GM23248 (cell line): Measurements from ENCODE around the gene PRAC1.

ENCODE experiments used
- EZH2 ChIP-seq: fragments of 200-600 bp; sonication (generic); IDR thresholded peaks from 2 replicates; pipeline ENCODE4 v1.6.1; 2018; ENCODE audit warnings: antibody characterized with exemption, mild to moderate bottlenecking; ENCODE audit not compliant: insufficient read depth, poor library complexity, severe bottlenecking
- EZH2phosphoT487 ChIP-seq: fragments of 200-600 bp; sonication (generic); IDR thresholded peaks from 2 replicates; pipeline ENCODE4 v1.6.1; 2018; ENCODE audit warnings: antibody characterized with exemption, moderate library complexity, mild to moderate bottlenecking, low read depth; ENCODE audit not compliant: insufficient read depth

DNA sequence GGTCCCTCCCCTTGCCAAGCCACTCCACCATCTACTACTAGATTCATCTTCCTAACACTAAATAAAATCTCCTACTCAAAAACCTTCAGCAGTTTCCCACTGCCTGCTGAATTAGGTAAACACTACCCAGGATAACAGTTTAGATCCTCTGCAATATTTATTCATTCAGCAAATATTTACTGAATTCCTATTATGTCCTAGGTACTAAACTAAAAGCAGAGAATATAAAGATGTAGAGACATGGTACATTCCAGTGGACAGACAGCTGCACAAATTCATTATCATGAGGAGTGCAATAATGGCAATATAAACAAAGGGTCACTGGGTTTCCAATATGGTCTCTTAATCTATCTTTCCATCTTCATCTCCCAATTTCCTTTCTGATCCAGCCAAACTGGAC, 37.0 kb upstream of the PRAC1 start:
- TF ChIP-seq EZH2phosphoT487 = no peak
- TF ChIP-seq EZH2 = no peak
